Stimulated activated CD8-positive, alpha-beta memory T cell treated with anti-CD3 and anti-CD28 coated beads, Interleukin-15, amount 100 ng/mL, for 48 hours (primary cell): Measurements from ENCODE around the gene SPATA18.
"Not testable (repeated sequence)": the region's sequence is repeated elsewhere in the genome, so short reads cannot be mapped to it uniquely, and the experiment has no call there.

Source experiments
- DNase-seq, 2 donors: peaks; one replicate each; pipeline ENCODE4 v3.0.0-alpha.2; 2020; ENCODE audit warnings: low read depth in 2 of 2

Gene SPATA18

GRCh38 chr4:52106191-52106590 lies 55.1 kb downstream of the SPATA18 start:
- DNase-seq, result no peak

GRCh38 chr4:52106660-52107059 lies 55.6 kb downstream of the SPATA18 start:
- DNase-seq, result no peak

- DNase-seq, result no peak
Observed at GRCh38 chr4:52107336-52107735, 56.2 kb downstream of the SPATA18 start.

GRCh38 chr4:52107745-52108144 lies 56.6 kb downstream of the SPATA18 start:
- no peak for DNase-seq

GRCh38 chr4:52110171-52110570 lies 59.1 kb downstream of the SPATA18 start:
- DNase-seq, result no peak

GRCh38 chr4:52111995-52112394 lies 60.9 kb downstream of the SPATA18 start:
- DNase-seq, result no peak

- no peak for DNase-seq
Observed at GRCh38 chr4:52112411-52112810, 61.3 kb downstream of the SPATA18 start.

- DNase-seq, result no peak
Observed at GRCh38 chr4:52116641-52117040, 65.5 kb downstream of the SPATA18 start.

GRCh38 chr4:52126226-52126625 lies 75.1 kb downstream of the SPATA18 start:
- DNase-seq, result no peak

- no peak for DNase-seq
Observed at GRCh38 chr4:52126966-52127365, 75.9 kb downstream of the SPATA18 start.

- no peak for DNase-seq
Observed at GRCh38 chr4:52135171-52135570, 84.1 kb downstream of the SPATA18 start.

GRCh38 chr4:52137152-52137551 lies 86.0 kb downstream of the SPATA18 start:
- DNase-seq, result not testable (repeated sequence)

- DNase-seq, result no peak
Observed at GRCh38 chr4:52142816-52143215, 91.7 kb downstream of the SPATA18 start.

- DNase-seq, result no peak
Observed at GRCh38 chr4:52143815-52144214, 92.7 kb downstream of the SPATA18 start.

GRCh38 chr4:52144372-52144771 lies 93.3 kb downstream of the SPATA18 start:
- no peak for DNase-seq
